ENCODE data around the gene GMDS.

Gene GMDS

DNA sequence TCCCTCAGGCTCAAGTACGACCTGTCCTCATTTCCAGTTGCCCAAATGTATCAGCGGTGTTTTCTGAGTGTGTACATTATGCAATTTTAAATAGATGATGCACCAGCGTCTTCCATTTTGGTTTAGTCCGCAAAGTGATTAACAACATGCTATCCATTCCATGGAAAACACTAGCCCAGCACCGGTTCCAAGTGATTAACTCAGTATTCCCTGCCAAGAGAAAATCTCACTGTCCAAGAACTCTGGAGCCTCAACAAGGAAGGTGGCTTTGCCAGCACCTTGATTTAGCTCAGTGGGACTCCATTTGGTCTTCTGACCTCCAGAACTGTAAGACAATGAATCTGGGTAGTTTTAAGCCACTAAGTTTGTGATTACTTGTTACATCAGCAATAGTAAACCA, 528.5 kb downstream of the GMDS start:
- H3K4me3 ChIP-seq (ENCODE audit: low read length): no peak overlapping the region
- TF ChIP-seq CTCF (IDR thresholded peaks at IDR 0.05; ENCODE audit: insufficient read depth, low read depth, low read length, missing control alignments): no peak
- DNase-seq (ENCODE audit: low read depth): no peak

DNA sequence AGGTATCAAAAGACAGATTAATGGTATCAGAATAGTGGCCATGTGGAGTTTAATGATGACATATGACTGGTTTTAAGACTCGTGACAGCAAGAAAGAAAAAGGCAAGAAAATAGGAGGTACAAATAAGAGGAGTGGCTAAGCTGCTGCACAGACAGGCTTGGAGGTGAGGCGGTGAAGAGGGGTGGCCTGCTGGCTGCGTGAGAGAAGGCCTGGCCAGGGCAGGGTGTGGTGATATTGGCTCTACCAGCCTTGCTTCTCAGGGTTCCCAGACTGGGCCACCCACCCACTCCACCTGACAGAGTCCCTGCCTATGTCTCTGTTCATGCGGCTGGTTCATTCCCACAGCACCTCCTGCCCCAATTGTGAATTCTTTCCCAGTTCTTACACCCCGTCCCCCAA, 529.0 kb downstream of the GMDS start:
- DNase-seq (ENCODE audit: low read depth): no peak
- TF ChIP-seq CTCF (IDR thresholded peaks at IDR 0.05; ENCODE audit: insufficient read depth, low read depth, low read length, missing control alignments): no peak

GRCh38 chr6:1715336-1715735, 530.1 kb downstream of the GMDS start:
- no peak for TF ChIP-seq CTCF (IDR thresholded peaks at IDR 0.05; ENCODE audit: insufficient read depth, low read depth, low read length, missing control alignments)
- H3K4me3 ChIP-seq (ENCODE audit: low read length): no peak overlapping the region
- DNase-seq (ENCODE audit: low read depth): no peak

More for the DNA sequence above, 529.0 kb downstream of the GMDS start:
- H3K4me3 ChIP-seq (ENCODE audit: low read length): no peak overlapping the region

DNA sequence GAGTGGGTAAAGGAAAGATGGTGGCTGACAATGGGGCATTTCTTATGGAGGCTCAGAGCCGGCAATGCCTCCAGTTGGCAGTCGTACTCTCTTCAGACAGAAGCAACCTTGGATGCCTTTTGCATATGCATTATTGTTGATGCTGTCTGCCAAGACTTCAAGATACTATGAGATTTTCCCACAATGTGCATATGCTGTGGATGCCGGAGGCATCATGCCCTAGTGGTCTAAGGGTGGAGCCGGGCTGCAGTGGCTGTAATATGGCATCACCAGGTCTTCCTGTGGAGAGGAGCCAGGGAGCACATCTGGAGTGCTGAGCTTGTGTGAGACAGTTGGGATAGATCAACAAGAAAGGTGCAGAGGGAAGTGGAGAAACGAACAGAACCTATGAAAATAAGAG, 530.8 kb downstream of the GMDS start:
- DNase-seq (ENCODE audit: low read depth): no peak
- no peak overlapping the region for H3K4me3 ChIP-seq (ENCODE audit: low read length)
- no peak for TF ChIP-seq CTCF (IDR thresholded peaks at IDR 0.05; ENCODE audit: insufficient read depth, low read depth, low read length, missing control alignments)

DNA sequence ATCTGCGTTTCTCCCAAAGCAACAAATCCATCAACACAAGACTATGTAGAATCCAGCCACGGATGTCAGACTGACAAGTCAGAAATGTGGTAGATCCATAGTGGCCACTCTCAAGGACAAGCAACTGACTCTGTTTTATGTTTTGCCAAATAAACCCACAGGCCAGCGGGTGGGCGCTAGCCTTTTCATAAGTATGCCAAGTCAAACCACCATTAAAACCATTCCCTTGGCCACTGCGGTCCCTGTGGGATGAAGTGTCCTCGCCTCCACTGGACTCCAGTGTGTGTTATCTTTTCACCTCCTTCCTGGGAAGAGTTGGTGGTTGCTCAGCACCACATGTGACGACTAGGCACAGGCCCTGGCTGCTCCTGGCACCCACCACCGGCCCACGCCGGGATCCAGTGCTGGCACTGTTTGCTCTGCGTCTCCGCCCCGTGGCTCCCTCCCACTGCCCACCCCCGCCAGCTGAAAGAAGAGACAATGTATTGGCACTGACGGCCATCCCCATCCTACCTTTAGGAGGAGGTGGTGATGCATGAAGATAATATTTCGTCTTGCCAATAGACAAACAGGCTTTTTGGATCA, 532.3 kb downstream of the GMDS start:
- H3K4me3 ChIP-seq (ENCODE audit: low read length): no peak overlapping the region
- no peak for TF ChIP-seq CTCF (IDR thresholded peaks at IDR 0.05; ENCODE audit: insufficient read depth, low read depth, low read length, missing control alignments)
- DNase-seq (ENCODE audit: low read depth): no peak

GRCh38 chr6:1712451-1712850, 533.0 kb downstream of the GMDS start:
- DNase-seq (ENCODE audit: low read depth): no peak
- no peak for TF ChIP-seq CTCF (IDR thresholded peaks at IDR 0.05; ENCODE audit: insufficient read depth, low read depth, low read length, missing control alignments)
- H3K4me3 ChIP-seq (ENCODE audit: low read length): no peak overlapping the region

- H3K4me3 ChIP-seq (ENCODE audit: low read length): no peak overlapping the region
- DNase-seq (ENCODE audit: low read depth): no peak
- TF ChIP-seq CTCF (IDR thresholded peaks at IDR 0.05; ENCODE audit: insufficient read depth, low read depth, low read length, missing control alignments): no peak
Observed at GRCh38 chr6:1711136-1711535, 534.3 kb downstream of the GMDS start.

Measured in epithelial cell of esophagus (primary cell).